ENCODE data around the gene GDF10. TPM values are rescaled to one million over a fixed set of nuclear protein-coding genes. Genes with fewer than 3 reads are reported as not detected.
A peak's percentile ranks its signal among the peaks of the same experiment; 100 is the strongest.

GDF10 gene
- total and polyA plus RNA-seq, 9 of the 15 experiments (the other 6 are each of a cell fraction or from before 2014, with no cell fraction given) = 0.03 to 0.20 (median 0.11) TPM; not detected in 6

DNA sequence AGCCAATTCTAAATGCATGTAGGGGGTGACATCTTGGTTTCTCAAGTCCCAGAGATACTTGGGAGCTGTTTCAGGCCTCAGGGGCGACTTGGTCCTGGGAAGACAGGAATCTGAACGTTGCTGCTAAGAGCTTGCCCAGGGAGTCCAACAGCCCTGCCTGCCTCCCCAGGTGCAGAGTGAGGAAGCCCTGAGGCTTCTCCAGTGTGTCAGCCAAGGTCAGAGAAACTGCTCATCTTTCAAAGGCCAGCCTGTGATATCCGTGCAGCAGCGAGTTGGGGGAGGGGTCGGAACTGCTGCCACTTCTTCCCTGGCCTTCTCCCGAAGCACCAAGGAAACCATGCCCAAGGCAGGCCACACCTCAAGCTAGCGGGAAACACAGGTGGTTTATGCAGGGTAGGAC, 32.0 kb downstream of the GDF10 start:
- ChIA-PET POLR2A (interaction anchor here (2.2 kb wide), 1 partner anchor 9 kb away, joined by 11 read pairs; no protein-coding TSS in a partner anchor), CTCF (ENCODE audit: low intra/inter-chr PET ratio) (no interaction called here)
- no peaks in the 10 kb centered on the region for H3K9me1 ChIP-seq (ENCODE audit: control insufficient read depth, insufficient read depth, low read length)
- H3K79me2 ChIP-seq (ENCODE audit: control insufficient read depth, insufficient read depth, low read length) = no peaks in the 10 kb centered on the region
- H3K4me3 ChIP-seq = no peak overlapping the region
- no peak for ATAC-seq
- H3K27me3 ChIP-seq (ENCODE audit: control insufficient read depth in 2 of 2, insufficient read depth in 2 of 2, low read length in 2 of 2) = no peaks in the 10 kb centered on the region; a peak in 1 of 5 replicates
- no peak for FAIRE-seq
- 18% methylated on average over 7 of the region's 7 CpGs for WGBS (ENCODE audit: insufficient coverage, low coverage, missing lambda C conversion rate)
- H3K27ac ChIP-seq (ENCODE audit: extremely low read depth, low read depth, low read length) = no peak overlapping the region
- DNase-seq (ENCODE audit: extremely low read depth in 1 of 4, low spot score in 3 of 4) = no peak
- H3K9me3 ChIP-seq (replicated peaks; ENCODE audit: control insufficient read depth, insufficient read depth, low read depth, low read length) = no peaks in the 10 kb centered on the region
- H3K9ac ChIP-seq (ENCODE audit: insufficient read depth in 1 of 2, low read depth in 2 of 2, low read length in 2 of 2) = peak overlapping the region in 1 of 2 experiments; percentile 75; a peak in 2 of 4 replicates
- no peaks in the 10 kb centered on the region for H3K36me3 ChIP-seq (ENCODE audit: control insufficient read depth, insufficient read depth, low read length)
- peak overlapping the region; percentile 45; the same call in 1 of the 2 replicates for H2AFZ ChIP-seq (ENCODE audit: low read depth, low read length)
- H4K20me1 ChIP-seq (replicated peaks; ENCODE audit: control insufficient read depth, insufficient read depth, low read length) = no peaks in the 10 kb centered on the region
- H3K4me1 ChIP-seq (replicated peaks in 1 of 2; ENCODE audit: control insufficient read depth in 2 of 2, insufficient read depth in 2 of 2, low read length in 2 of 2) = peaks cover 26% of the 10 kb centered on the region in 2 experiments
- intact Hi-C loops (cut with micrococcal nuclease) = no loop called here
- TF ChIP-seq, protein P1, sequence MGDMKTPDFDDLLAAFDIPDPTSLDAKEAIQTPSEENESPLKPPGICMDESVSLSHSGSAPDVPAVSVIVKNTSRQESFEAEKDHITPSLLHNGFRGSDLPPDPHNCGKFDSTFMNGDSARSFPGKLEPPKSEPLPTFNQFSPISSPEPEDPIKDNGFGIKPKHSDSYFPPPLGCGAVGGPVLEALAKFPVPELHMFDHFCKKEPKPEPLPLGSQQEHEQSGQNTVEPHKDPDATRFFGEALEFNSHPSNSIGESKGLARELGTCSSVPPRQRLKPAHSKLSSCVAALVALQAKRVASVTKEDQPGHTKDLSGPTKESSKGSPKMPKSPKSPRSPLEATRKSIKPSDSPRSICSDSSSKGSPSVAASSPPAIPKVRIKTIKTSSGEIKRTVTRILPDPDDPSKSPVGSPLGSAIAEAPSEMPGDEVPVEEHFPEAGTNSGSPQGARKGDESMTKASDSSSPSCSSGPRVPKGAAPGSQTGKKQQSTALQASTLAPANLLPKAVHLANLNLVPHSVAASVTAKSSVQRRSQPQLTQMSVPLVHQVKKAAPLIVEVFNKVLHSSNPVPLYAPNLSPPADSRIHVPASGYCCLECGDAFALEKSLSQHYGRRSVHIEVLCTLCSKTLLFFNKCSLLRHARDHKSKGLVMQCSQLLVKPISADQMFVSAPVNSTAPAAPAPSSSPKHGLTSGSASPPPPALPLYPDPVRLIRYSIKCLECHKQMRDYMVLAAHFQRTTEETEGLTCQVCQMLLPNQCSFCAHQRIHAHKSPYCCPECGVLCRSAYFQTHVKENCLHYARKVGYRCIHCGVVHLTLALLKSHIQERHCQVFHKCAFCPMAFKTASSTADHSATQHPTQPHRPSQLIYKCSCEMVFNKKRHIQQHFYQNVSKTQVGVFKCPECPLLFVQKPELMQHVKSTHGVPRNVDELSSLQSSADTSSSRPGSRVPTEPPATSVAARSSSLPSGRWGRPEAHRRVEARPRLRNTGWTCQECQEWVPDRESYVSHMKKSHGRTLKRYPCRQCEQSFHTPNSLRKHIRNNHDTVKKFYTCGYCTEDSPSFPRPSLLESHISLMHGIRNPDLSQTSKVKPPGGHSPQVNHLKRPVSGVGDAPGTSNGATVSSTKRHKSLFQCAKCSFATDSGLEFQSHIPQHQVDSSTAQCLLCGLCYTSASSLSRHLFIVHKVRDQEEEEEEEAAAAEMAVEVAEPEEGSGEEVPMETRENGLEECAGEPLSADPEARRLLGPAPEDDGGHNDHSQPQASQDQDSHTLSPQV (IDR thresholded peaks at IDR 0.05) = 0 out of 2 replicates have a peak, but pooled peaks have one; percentile 19
- TF ChIP-seq, protein P2, sequence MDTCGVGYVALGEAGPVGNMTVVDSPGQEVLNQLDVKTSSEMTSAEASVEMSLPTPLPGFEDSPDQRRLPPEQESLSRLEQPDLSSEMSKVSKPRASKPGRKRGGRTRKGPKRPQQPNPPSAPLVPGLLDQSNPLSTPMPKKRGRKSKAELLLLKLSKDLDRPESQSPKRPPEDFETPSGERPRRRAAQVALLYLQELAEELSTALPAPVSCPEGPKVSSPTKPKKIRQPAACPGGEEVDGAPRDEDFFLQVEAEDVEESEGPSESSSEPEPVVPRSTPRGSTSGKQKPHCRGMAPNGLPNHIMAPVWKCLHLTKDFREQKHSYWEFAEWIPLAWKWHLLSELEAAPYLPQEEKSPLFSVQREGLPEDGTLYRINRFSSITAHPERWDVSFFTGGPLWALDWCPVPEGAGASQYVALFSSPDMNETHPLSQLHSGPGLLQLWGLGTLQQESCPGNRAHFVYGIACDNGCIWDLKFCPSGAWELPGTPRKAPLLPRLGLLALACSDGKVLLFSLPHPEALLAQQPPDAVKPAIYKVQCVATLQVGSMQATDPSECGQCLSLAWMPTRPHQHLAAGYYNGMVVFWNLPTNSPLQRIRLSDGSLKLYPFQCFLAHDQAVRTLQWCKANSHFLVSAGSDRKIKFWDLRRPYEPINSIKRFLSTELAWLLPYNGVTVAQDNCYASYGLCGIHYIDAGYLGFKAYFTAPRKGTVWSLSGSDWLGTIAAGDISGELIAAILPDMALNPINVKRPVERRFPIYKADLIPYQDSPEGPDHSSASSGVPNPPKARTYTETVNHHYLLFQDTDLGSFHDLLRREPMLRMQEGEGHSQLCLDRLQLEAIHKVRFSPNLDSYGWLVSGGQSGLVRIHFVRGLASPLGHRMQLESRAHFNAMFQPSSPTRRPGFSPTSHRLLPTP (IDR thresholded peaks at IDR 0.05; ENCODE audit: borderline replicate concordance, extremely low read depth, insufficient read length) = no peak
- 0 out of 2 replicates have a peak, but pooled peaks have one; percentile 21 for TF ChIP-seq CTBP1 (IDR thresholded peaks at IDR 0.05; ENCODE audit: borderline replicate concordance)
- 0 out of 2 replicates have a peak, but pooled peaks have one; percentile 16 for TF ChIP-seq RB1 (IDR thresholded peaks at IDR 0.05; ENCODE audit: low read depth)
- TF ChIP-seq GATAD2A (IDR thresholded peaks at IDR 0.05) = no peak
- 0 out of 2 replicates have a peak, but pooled peaks have one; percentile 3 for TF ChIP-seq CBFA2T3 (IDR thresholded peaks at IDR 0.05)
- no peak overlapping the region for H3K4me2 ChIP-seq (ENCODE audit: insufficient read depth, low read length)
- no TSS peak for BruUV-seq (replicated peaks)
- in situ Hi-C loops (cut with MboI) = no loop called here

Data from K562 (cell line).